NCI-H146 treated with DMSO at 0.1 percent for 48 hours (cell line): Measurements from ENCODE around the gene PAN2.
A peak's percentile ranks its signal among the peaks of the same experiment; 100 is the strongest.

ENCODE experiments used
- DNase-seq: peaks from one replicate; lab custom pipeline; 2025; ENCODE audit not compliant: unreplicated experiment; lab: John Stamatoyannopoulos, UW

The PAN2 gene, protein sequence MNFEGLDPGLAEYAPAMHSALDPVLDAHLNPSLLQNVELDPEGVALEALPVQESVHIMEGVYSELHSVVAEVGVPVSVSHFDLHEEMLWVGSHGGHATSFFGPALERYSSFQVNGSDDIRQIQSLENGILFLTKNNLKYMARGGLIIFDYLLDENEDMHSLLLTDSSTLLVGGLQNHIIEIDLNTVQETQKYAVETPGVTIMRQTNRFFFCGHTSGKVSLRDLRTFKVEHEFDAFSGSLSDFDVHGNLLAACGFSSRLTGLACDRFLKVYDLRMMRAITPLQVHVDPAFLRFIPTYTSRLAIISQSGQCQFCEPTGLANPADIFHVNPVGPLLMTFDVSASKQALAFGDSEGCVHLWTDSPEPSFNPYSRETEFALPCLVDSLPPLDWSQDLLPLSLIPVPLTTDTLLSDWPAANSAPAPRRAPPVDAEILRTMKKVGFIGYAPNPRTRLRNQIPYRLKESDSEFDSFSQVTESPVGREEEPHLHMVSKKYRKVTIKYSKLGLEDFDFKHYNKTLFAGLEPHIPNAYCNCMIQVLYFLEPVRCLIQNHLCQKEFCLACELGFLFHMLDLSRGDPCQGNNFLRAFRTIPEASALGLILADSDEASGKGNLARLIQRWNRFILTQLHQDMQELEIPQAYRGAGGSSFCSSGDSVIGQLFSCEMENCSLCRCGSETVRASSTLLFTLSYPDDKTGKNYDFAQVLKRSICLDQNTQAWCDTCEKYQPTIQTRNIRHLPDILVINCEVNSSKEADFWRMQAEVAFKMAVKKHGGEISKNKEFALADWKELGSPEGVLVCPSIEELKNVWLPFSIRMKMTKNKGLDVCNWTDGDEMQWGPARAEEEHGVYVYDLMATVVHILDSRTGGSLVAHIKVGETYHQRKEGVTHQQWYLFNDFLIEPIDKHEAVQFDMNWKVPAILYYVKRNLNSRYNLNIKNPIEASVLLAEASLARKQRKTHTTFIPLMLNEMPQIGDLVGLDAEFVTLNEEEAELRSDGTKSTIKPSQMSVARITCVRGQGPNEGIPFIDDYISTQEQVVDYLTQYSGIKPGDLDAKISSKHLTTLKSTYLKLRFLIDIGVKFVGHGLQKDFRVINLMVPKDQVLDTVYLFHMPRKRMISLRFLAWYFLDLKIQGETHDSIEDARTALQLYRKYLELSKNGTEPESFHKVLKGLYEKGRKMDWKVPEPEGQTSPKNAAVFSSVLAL

DNA sequence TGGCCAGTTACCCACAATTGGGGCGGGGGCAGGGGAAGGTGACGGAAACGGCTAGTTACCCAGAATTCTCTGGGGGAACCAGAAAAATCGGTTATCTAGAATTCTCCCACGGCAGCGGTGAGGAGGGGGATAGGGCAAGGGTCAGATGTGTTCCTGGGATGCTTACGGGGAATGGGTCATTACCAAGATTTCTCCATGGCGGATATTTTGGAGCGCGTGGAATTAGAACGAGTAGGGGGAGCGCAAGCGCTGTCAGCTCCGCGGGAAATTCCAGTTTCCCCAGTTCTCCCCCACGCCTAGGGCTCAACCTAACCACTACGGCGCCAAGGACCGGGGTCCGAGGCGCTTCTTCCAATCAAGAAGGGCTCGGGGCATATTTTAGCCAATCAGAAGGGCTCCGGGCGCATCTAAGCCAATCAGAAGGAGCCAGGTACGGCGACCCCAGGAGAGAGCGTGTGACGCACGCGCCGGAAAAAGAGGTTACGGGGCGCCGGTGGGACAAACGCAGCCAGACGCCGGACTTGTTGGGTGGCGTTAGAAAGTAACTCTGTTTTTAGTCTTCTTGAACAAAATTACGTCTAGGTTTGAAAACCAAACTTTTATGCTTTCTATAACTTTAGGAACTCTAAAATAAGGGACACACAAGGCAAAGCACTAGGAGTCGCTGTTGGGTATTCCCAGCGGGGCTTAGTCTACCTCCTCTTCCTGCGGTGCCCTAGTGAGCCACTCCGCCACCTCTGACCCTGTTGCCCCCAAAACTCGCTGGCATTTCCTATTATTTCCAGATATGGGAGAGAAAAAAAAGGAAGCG lies at the start of gene PAN2:
Gene PAN2, minus strand, starts transcription at position 322 of the 811 bp plus-strand sequence. CDS start 906 bp downstream, outside the sequence.
- peak; percentile 97 for DNase-seq

DNA sequence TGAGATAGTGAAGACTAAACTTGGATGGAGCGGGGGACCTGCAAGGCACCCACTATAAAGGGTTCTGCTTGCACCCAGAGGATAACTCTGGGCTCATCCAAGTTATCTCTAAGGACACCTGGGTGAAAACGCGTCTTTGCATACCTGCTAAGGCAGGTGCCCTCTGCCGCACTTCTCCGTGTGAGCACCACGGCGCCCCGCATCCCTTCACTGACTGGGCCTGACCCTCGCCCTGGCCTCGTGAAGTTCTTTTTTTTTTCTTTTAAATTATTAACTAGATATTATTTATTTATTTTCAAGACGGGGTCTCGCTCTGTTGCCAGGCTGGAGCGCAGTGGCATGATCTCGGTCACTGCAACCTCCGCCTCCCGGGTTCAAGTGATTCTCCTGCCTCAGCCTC lies 48.8 kb upstream of the PAN2 start:
- no peak for DNase-seq

DNA sequence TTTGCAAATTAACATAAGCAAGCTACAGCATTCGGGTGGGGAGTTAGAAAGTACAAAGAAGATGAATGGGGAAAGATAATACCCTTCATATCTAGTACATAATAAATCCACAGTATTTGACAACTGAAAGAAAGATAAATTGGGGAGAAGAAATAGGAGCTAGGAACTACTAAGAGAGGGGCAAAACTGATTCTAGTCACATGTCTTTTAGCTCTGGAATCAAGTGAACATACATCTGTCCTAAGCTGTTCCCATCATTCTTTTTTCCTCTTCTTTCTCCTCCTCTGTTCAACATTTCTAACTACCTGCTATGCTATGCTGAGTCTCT lies 44.2 kb upstream of the PAN2 start:
- DNase-seq, result no peak

DNA sequence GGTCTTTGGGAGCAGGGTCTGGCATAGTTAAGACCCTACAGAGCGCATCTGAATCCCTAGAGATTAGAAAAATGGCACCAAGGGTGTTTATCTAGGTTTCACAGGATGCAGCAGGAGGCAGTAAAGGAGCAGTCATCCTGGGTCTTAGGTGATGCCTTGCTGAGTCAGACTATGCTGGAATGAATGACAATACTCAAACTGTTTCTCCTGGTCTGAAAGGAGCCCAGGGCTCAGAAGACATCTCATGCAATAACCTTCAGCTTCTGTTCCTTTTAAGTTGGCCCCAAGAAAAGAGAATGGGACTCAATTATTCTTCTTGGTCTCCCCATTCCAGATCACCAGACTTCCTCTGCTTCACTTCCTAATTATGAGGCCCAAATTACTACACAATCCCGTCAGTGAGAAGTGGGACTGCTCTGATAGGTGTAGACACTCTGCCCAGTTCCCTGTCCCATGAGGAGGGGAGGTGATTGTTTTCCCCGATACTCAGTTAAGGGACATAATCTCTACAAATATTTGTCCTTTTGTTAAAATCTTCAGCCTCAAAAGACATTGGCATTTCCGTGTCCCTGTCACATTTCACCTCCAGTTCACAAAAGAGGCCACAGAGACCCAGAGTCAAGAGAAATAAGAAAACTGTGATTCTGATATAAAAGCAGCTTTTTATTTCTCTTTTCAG lies 43.6 kb upstream of the PAN2 start:
- DNase-seq, result no peak

DNA sequence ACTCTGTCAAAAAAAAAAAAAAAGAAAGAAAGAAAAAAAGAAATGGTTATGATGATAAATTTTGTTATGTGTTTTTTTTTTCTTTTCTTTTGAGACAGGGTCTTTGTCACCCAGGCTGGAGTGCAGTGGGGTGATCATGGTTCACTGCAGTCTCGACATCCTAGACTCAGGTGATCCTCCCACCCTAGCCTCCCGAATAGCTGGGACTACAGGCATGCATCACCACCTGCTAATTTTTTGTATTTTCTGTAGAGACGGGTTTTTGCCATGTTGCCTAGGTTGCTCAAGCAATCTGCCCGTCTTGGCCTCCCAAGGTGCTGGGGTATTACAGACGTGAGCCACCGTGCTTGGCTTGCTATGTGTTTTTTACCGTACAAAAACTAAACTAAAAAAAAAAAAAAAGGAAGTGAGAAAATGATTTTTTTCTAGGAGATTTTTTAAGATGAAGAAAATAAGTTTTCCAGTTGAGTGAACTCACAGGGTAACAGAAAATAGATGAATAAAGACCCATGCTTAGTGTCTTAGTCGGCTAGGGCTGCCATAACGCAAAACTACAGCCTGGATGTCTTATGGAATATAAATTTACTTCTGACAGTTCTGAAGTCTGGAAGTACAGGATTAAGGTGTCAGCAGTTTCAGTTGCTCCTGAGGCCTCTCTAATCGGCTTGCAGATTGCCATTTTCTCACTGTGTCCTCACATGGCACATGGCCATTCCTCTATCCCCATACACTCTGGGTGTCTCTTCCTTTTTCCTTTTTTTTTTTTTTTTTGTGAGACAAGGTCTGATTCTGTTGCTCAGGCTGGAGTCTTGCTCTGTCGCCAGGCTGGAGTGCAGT lies 42.0 kb upstream of the PAN2 start:
- no peak for DNase-seq

DNA sequence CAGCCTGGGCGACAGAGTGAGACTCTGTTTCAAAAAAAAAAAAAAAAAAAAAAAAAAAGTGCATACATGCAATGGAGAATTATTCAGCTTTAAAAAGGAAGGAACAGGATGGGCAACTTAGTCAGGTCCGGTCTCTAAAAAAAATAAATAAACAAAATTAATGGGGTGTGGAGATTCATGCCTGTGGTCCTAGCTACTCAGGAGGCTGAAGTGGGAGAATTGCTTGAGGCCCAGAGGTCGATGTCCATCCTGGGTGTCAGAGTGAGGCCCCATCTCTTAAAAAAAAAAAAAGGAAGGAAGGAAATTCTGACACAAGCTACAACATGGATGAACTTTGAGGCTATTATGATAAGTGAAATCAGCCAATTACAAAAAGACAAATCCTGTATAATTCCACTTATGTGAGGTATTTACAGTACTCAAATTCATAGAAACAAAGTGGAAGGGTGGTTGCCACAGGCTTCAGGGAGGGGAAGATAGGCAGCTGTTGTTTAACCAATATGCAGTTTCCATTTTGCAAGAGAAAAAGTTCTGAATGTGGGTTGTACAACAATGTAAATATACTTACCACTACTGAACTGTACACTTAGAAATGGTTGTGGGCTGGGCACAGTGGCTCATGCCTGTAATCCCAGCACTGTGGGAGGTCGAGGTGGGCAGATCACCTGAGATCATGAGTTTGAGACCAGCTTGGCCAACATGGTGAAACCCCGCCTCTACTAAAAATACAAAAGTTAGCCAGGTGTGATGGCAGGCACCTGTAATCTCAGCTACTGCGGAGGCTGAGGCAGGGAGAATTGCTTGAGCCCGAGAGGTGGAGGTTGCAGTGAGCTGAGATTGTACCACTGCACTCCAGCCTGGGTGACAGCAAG lies 41.2 kb upstream of the PAN2 start:
- DNase-seq, result no peak

DNA sequence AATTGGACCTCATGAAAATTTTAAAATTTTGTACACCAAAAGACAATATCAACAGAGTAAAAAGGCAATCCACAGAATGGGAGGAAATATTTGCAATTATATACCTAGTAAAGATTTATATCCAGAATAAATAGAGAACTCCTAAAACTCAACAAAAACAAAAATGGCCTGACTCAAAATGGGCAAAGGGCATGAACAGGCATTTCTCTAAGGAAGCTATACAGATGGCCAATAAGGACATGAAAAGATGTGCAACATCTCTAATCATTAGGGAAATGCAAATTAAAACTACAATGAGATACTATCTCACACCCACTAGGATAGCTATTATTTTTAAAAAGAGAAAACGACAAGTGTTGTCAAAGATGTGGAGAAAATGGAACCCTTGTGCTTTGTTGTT lies 39.7 kb upstream of the PAN2 start:
- no peak for DNase-seq

DNA sequence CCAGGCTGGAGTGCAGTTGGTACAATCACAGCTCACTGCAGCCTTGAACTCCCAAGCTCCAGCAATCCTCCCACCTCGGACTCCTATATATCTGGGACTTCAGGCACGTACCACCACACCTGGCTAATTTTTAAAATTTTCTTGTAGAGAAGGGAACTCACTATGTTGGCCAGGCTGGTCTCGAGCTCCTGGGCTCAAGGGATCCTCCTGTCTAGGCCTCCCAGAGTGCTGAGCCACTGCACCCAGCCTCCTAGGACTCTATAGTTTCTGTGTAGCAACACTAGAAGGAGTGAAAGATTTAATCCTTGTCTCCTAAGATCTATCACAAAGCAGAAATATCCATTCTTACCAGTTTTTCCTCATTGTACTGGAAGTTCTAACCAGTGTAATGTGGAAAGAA lies 33.1 kb upstream of the PAN2 start:
- no peak for DNase-seq

DNA sequence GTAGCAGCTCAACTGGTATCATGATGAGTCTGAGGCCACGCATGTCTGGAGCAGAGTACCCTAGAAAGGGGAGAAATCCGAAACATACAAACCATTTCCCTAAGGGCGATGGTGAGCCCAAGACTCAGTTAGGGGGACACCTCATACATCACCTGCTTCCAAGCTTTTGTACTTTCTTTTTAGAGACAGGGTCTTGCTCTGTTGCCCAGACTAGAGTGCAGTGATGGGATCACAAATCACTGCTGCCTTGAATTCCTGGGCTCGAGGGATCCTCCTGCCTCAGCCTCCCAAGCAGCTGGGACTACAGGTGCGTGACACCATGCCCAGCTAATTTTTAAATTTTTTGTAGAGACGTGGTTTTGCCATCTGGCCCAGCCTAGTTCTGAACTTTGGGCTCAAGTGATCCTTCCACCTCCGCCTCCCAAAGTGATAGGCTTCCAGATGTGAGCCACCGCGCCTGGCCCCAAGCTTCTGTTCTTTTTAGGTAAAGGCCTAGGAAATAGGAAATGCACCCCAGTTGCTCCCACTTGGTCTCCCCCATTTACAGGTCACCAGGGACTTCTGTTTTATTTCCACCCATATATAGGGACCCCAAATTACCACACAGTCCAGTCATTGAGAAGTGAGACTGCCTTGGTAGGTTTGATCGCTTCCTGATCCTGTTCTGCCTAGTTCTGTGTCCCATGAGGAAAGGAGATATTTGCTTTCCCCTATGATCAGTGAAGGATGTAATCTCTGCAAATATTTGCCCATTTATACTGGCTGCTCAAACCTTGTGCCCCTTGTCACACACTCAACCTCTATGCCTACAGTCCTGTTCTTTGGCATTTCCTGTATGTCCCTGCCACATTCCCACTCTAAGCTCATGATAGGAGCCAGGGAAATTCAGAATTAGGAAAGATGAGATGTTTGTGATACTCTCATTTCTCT lies 28.6 kb upstream of the PAN2 start, which contains the start of gene APOF:
Gene APOF, minus strand, starts transcription at position 728 of the 930 bp plus-strand sequence. Its CDS starts 112 bp downstream, at position 616.
- DNase-seq, result no peak

DNA sequence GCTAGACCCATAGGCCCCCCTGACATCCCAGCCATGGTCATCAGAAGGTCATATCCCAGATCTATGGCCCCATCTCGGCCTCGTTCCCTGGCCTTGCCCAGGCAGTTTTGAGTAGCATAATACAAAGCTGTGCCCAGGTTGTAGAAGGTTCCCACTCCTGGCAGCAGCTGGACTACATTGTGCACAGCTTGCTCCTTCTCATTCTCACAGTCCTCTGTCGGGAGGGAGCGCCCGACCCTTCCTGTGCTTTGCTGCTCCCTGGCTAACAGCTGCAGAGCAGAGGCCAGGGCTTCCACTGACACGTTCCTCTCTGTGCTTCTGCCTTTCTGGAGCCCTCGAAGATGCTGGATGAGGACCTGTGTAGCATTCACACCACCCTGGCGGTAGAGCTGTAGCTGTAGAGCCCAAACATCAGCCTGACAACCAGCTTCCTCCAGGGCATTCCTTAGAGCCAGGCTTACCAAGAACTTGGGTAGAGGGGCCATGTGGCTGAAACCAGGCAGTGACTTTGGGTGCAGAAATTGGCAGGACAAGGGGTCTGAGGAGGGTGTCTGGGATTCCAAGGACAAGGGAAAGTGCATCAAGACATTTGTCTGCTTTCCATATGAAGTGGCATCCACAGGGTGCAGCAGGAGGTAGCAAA lies 27.8 kb upstream of the PAN2 start:
- DNase-seq, result no peak

DNA sequence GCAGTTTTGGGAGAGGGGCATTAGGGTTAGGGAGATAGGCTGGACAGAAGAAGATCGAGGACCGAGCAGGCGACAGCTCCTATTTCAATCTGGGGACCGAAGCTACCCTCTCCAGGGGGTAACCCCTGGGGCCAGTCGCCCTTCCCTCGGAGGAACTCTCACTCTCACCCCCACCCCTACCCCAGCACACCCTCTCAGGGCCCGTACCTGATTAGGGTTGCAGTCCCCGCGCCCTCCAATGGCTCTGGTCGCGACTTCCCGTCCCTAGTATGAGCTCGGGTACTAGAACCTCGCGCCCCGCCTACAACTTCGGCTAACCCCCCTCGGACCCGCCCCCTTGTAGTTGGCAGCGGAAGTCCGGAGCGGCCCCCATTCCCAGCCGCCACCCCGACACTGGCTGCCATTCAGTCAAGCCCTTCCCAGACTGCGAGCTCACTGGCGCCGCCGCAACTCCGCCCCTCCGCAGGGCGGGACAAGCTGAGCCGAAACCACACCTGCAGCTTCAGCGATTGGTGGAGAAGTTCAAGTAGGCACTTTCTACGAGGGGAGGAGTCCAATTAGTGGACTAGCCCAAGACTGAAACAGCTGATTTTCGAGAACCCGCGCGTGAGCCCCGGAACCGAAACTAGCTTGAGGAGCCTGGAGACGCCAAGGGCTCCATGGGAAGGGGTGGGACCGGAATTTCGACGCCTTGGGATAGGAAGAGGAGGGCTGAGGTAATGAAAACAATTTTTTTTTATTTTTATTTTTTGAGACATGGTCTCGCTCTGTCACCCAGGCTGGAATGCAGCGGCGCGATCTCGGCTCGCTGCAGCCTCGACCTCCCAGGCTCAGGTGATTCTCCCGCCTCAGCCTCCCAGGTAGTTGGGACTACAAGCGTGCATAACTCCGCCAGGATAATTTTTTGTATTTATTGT lies 26.3 kb upstream of the PAN2 start, which contains the start of gene STAT2:
Gene STAT2, minus strand, starts transcription at position 257 of the 917 bp plus-strand sequence. CDS start 3,536 bp downstream, outside the sequence.
- peak; percentile 98 for DNase-seq

DNA sequence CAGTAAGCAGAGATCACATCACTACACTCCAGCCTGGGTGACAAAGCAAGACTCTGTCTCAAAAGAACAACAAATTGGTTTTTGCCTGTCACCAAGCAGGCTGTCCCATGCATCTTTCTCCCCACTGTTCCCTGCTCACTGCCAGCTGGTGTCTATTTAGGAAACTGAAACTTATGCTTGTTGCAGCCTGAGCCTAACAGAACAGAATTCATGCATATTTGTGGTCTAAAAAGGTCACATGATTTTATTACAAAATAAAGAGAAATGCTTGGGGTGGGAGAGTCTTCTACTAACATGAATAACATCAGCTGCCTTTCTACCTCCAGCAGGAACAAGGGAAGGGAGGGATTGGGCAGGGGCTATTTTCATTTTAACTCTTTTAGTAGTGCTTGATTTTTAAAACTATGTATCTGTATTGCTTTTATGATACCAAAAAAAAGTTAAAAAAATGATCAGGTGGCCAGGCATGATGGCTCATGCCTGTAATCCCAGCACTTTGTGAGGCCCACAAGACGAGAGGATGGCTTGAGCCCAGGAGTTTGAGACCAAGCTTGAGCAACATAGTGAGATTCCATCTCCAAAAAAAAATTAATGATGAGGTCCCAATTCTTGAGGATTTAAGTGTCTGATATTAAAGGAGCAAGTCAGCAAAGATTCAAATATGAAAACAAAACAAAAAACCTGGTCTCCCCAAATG lies 25.2 kb upstream of the PAN2 start:
- no peak for DNase-seq

DNA sequence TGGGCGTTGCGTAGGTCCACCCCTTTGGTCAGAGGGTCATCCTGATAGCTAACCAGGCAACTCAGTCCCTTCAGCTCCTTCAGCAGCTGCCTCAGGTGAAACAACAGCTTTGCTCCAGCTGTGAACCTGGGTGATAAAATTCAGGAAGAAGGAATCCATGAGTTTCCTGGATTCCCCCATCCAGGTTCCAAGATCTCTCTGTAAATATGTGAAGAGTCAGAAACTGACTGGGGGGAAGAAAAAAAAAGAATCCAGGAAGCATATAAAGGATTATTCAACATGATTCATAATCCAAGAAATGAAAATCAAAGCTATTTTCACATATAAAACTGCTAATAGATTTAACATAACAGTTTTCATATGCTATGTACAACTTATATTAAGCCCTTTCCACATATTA lies 17.5 kb upstream of the PAN2 start:
- no peak for DNase-seq

DNA sequence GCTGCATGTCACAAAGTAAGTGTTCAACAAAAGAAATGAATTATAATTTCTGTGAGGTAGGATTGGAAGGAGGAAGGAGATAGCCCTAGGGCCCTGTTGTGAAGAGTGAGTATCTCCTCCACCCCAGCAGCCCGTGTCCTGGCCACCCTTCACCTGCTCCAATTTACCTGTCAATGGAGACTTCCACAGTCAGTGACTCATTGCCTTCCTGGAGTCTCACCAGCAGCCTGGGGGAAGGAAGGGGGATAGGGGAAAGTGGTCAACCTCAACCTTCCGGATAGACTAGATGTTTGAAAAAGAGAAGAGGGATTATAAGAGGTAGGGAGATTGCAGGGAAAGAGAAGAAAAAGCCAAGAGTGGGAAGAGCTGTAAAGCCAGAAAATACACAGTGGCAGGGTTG lies 16.9 kb upstream of the PAN2 start:
- no peak for DNase-seq

DNA sequence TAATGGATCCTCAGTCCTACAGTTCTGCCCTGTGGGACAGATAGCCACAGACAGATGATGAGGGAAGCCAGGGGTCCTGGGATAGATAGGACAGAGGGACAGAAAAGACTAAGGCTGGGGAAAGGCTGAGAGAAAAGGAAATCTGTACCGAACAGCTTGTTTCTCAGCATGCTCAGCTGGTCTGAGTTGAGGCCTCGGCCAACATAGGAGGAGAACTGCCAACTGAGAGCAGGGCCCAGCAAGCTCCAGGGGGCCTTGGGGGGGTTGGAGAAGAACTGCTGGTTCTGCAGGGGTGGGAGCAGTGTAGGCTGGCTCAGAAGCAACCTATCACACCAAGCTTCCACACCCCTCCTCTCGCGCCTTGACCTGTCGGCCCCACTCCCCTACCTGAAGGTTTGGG lies 15.0 kb upstream of the PAN2 start:
- no peak for DNase-seq
